GM18499 (cell line): ENCODE results near the gene UNC45B.
"Not testable (repeated sequence)": the region's sequence is repeated elsewhere in the genome, so short reads cannot be mapped to it uniquely, and the experiment has no call there.

Experiments
- ATAC-seq: cut with Tn5 transposase; IDR thresholded peaks from one replicate; pipeline ENCODE4 v1.9.1; 2021; ENCODE audit warnings: moderate number of reproducible peaks; ENCODE audit not compliant: insufficient read depth, unreplicated experiment

UNC45B gene, protein sequence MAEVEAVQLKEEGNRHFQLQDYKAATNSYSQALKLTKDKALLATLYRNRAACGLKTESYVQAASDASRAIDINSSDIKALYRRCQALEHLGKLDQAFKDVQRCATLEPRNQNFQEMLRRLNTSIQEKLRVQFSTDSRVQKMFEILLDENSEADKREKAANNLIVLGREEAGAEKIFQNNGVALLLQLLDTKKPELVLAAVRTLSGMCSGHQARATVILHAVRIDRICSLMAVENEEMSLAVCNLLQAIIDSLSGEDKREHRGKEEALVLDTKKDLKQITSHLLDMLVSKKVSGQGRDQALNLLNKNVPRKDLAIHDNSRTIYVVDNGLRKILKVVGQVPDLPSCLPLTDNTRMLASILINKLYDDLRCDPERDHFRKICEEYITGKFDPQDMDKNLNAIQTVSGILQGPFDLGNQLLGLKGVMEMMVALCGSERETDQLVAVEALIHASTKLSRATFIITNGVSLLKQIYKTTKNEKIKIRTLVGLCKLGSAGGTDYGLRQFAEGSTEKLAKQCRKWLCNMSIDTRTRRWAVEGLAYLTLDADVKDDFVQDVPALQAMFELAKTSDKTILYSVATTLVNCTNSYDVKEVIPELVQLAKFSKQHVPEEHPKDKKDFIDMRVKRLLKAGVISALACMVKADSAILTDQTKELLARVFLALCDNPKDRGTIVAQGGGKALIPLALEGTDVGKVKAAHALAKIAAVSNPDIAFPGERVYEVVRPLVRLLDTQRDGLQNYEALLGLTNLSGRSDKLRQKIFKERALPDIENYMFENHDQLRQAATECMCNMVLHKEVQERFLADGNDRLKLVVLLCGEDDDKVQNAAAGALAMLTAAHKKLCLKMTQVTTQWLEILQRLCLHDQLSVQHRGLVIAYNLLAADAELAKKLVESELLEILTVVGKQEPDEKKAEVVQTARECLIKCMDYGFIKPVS

DNA sequence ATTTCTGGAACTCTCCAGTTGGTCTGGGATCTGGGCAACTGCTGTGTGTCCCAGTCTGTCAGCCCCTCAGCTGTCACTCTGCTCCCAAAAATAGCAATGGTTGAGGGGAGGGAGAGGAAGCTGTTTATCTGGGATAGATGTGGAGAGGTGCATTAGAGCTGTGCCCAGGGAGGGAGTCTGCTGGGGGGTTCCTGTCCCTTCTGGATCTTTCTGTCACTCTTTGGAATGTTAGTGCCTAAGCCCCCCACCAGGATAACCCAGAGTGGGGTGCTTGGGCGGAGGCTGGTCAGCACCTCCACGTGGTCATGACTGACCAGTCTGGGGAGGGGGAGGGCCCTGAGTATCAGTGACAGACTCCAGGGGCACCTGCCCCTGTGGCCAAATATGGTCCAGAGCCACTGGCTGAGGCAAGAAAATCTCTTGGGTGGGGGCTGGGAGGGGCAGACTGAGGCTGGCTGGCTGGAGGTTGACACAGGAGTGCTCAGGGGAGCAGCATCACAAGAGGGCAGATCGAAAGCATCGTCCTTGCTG, at the start of gene UNC45B:
Gene UNC45B, plus strand, starts transcription at position 443 of the 531 bp plus-strand sequence. CDS start 447 bp downstream, outside the sequence.
- ATAC-seq, result no peak

DNA sequence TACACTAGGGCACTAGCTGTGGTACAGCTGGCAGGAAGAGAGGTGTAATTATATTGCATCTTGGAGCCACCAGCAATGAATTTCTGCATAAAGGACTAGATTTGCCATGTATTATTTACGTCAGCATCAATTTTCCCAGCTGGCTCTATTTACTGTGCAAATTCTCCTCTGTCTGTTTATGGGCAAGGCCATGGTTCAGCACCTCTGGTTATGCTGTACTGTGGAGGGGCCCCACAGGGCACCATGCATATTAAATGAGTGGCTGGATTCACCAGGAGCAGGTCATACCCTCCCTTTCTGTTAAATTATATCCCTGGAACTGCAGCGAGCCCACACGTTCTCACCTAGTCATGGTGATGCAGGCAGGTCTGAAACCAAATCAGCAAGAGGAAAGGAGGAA, 47.7 kb upstream of the UNC45B start:
- no peak for ATAC-seq

DNA sequence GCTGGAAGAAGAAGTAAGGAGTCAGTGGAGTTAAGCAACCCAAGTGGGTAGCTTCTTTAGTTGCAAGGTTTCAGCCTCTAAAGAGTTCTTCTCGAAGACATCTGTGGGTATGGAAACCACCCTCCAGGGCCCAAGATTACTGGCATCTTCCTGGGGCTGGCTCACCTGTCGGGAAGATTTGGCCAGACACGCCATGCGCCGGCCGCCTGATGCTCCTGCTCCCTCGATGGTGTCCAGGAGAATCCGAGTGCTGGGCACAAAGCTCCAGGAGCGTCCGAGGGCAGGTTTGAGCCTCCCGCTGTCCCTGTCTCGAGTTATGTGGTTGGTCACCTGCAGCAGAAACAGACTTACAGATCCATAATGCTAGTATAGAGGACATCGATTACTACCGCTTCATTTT, 46.6 kb upstream of the UNC45B start:
- ATAC-seq, result no peak

DNA sequence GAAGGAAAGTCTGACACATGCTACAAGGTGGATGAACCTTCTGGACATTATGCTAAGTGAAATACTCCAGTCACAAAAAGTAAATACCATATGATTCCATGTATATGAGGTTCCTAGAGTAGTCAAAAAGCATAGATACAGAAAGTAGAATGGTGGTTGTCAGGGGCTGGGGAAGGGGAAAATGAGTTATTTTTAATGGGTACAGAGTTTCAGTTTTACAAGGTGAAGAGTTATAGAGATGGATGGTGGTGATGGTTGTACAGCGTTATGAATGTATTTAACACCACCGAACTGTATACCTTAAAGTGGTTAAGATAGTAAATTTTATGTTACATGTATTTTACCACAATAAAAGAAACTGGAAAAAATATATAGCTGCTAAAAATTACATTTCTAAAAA, 45.9 kb upstream of the UNC45B start:
- ATAC-seq, result no peak

DNA sequence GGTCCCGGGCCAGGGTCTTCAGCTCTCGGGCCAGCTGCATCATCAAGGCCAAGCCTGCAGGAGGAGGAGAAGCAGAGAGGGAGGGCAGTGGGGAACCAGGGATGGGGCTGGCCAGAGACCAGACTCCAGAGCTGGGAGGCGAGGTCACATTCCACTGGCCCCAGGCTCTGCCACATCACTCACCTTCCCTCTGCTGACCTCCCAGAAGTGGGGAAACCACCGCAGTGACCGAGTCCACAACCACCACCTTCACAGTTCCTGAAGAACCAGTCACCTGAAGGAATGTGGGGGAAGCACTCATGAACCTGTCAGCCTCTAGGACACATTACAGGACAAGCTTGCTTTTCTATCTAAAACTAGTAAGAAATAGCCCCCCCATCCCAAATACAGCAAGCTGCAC, 44.3 kb upstream of the UNC45B start:
- no peak for ATAC-seq

DNA sequence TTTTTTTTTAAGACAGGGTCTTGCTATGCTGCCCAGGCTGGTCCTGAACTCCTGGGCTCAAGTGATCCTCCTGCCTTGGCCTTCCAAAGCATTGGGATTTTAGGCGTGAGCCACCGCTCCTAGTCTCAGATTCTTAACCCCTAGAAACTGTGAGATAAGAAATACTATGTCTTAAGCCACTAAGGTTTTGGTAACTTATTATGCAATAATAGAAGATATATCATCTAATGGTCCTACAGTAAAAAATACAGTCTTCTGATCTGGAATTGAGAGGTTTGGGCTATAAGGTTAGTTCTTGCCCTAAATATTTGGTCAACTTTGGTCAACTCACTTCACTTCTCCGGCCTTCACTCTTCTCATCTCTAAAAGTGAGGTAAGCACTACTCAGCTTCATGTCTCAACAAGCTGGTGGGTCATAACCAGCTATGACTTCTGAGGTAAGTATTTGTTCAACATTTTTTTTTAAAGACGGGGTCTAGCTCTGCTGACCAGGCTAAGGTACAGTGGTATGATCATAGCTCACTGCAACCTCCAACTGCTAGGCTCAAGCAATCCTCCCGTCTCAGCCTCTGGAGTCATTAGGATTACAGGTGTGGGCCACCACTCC, 42.7 kb upstream of the UNC45B start:
- no peak for ATAC-seq

DNA sequence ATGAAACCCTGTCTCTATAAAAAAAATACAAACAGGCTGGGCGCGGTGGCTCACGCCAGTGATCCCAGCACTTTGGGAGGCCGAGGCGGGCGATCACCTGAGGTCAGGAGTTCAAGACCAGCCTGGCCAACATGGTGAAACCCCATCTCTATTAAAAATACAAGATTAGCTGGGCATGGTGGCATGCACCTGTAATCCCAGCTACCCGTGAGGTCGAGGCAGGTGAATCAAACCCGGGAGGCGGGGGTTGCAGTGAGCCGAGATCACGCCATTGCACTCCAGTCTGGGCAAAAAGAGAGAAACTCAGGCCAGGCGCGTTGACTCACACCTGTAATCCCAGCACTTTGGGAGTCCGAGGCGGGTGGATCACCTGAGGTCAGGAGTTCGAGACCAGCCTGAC, 36.8 kb upstream of the UNC45B start:
- not testable (repeated sequence) for ATAC-seq

DNA sequence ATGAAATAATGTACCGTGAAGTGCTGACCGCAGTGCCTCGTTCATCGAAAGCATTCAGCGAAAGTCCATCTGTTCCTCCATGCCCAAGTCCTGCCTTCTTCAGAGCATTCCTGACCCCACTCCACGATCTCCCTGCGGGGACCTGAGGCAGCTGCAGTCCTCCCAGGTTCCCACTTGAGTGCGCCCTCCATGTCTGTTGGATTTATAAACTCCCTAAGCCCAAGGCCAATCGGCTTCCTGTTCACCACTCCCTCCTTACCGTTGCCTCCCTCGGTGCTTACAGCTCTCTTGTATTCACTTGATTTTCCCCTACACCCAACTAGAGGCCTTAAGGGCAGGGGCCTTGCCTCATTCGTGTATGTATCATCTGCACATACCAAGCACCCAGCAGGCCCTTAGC, 30.8 kb upstream of the UNC45B start:
- ATAC-seq, result no peak

DNA sequence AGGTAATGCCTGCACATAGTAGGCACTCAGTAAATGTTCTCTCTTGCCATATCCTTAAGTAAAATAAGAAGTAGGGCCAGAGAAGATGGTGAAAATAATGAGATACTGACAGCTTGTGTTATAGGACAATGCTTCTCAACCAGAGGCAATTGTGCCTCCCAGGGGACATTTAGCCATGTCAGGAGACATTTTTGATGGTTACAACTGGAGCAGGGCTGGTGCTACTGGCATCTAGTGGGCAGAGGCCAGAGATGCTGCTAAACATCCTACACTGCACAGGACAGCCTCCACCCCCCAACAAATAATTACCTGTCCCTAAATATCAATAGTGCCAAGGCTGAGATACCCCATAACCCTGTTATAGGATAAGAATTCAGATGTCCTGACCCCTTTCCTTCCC, 29.6 kb upstream of the UNC45B start:
- no peak for ATAC-seq

DNA sequence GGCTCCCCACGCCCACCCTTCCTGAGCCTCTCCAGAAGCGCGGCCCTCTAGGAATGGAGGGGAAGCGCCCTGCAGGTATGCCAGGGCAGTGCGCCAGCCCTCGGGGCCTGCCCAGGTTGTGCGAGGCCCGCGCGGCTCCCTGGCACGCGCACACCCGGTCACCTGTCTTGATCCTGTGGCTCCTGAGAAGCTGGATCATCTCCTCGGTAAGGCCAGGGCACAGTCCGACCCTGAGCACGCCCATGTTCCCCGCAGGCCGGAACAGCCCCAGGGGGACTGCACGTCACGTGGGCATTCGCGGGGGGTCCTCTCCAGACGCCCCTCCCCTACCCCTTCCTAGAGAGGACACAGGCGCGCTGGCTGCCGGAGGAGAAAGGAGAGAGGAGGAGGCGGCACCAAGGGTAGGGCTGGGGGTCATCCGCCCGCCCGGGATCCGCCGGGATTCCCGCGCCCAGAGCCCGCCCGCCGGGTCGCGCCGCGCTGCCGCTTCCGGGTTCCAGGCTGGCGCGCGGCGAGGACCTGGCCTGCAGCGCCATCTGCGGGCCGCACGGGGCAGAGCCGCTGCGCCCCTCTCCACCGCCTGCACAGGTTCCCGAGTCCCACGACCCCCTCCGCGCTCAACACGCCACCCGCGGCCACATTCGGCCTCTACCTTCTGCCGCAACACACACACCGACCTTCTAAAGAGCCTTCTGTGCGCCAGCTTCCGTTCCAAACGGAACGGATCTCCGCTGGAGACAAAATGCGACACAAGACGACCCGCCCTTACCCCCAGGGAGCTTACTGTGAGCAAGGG, 28.0 kb upstream of the UNC45B start, which contains the start of gene RAD51D:
Gene RAD51D, minus strand, starts transcription at position 491 of the 796 bp plus-strand sequence. Its CDS starts 247 bp downstream, at position 244.
- ATAC-seq, result no peak

DNA sequence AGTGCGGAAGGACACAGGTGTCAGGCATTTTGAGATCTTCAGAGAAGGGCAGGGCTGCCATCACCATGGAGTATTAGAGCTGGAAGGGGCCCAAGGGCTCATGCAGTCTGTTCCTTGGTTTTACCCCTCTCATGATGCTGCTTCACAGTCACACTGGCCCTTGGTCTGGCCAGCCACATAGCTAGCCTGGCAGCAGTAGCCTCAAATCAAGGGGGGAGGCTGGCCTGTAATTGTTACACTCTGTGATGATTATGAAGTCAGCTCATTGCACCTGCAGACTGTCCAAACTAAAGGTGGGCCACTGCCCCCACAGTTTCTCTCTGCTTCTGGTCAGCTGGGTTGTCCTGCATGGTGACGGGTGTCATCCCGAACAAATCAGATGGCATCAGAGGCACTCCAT, 26.3 kb upstream of the UNC45B start, which contains the start of gene FNDC8:
Gene FNDC8, plus strand, starts transcription at position 301 of the 400 bp plus-strand sequence. Its CDS starts 79 bp downstream, at position 380.
- no peak for ATAC-seq

DNA sequence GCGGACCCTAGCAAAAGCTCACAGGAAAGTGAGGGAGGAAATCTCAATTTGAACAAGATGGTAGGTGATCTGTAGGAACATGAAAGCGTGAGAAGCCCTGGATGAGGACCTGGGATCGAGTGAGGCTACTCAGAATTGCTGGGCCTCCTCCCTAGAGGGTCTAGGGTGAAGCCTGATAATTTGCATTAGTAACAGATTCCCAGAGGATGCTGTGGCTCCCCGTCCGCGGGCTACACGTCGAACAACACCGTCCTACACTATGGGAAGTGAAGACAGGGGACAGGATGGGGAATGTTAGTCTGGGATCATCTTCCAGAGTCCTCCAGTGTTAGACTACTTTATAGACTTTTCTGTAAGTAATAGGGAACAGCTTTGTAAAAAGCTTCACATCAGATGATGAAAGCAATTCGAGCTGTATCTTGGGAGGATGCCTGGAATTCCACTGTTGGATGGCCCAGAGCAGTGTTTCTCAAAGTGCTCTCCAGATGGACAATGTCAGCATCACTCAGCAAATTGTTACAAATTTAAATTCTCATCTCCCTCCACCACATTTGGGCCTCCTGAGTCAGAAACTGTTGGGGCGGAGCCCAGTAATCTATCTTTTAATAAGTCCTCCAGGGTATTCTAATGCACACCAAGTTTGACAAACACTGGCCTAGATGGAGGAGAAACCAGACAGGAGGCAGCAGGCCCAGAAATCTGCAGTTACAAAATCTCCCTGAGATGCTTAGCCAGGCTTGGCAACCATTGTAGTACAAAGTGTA, 19.7 kb upstream of the UNC45B start:
- ATAC-seq, result no peak

DNA sequence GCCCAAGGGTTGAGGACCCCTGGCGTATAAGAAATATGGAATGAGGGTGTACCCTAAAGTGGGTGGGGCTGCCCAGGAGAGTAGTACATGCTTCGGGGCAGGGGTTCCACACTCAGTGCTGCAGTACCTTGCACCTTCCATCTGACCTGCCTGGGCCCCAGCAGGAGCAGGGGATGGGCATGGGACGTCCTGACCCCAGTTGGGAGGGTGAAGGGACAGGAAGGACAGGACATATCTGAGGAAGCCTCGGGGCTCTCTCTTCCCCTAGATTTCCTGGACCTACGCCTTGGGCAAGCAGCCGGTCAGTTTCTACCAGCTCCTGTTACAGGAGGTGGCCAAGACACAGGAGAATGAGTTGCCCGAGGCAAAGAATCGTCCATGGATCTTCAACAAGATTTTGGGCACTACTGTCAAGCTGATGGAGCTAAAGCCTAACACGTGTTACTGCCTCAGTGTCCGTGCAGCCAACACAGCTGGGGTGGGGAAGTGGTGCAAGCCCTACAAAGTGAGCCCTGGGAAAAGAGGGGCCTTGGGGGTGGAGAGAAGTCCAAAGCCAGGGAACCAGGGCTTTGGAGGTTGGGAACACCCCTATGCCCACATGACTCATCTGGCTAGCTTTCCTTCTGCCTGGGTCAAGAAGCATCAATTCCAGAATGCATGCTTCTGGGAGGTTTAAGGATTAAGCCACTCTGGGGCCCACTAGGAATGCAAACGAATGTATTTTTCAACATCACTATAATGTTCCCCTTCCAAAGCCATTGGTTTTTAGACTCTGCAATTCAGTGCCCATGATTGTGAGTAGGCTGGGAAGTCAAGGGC, 18.3 kb upstream of the UNC45B start:
- no peak for ATAC-seq

DNA sequence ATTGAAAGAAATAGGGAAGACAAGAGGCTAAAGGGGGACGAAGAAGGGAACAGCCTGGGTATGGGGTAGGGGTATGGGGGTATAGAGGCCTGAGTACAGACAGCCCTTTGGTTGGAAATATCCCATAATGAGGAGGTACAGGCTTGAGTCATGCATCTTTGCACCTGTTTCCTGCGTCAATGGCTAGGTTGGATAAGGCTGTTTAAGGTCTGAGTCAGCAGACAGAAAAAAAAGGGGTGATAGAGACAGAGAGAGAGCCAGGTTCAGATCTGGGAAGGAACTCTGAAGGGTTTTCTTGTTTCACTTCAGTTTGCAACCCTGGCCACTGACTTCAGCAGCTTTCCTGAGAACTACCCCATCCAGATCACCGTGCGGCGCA, 17.7 kb upstream of the UNC45B start:
- ATAC-seq, result no peak

DNA sequence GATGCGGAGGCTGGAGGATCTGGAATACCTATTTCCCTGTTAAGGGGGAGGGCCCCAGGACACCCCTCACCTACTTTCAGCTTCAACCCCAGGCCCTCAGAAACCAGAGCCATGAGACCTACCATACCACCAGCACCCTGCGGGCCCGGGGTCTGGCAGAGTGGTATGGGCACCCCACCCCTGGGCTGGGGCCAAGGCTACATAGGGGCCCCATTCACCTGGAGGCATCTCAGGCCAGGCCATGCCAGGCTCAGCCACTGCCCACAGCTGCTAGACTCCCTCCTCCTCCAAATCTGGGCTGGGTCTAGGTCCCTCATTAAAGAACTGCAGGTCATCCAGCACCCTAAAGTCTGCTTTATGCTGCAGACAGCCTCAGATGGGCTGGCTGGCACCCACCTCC, 17.2 kb upstream of the UNC45B start:
- ATAC-seq, result no peak

DNA sequence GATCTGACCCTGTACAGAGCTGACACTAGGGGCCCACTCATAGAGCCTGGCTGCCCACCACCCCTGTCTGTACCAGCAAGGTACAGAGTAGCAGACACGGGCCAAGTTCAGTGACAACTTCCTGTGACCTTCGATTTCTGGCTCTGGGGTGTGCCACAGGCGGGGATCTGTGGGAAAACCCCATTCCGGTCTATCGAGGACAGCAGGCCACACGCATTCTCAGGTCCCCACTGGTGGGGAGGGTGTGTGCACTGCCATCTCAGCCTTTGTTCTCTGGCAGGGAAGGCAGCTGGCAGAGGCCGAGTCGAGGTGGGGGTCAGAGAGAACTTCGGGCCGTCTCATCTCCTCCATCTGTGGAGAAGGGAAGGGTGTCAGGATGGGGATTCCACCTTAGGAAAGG, 15.5 kb upstream of the UNC45B start:
- no peak for ATAC-seq

DNA sequence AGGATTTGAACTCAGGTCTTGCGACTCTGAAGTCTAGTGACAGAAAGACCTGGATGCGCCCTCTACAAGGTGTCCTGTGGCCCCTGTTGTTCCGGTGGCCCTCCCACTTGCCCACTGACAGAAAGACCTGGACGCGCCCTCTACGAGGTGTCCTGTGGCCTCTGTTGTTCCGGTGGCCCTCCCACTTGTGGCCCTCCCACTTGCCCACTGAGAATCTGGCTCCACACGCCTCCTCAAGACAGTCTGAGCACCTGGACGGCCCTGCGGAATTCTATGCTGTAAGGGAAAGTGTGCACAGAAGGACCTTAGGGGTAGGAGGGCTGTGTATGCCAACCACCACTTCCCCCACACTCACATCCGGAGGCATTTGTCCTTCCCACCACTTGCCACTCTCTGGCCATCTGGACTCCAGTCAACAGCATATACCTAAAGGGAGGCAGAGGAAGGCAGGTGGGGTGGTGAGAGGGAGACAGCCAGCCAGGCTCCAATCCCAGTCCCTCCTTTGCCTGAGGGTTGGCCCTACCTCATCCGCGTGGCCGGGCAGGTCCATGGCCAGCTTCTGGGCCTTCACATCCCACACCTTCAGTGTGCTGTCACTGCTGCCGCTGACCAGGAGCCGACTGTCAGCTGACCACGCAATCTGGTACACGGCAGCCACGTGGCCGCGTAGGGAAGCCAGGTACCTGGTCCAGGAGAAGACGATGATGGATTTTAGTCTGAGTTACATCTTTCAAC, 14.6 kb upstream of the UNC45B start:
- no peak for ATAC-seq
